Naive B cell (primary cell): ENCODE data around the gene LRRC61. TPM values are rescaled to one million over a fixed set of nuclear protein-coding genes. Genes with fewer than 3 reads are reported as not detected.
"Not testable (repeated sequence)": the region's sequence is repeated elsewhere in the genome, so short reads cannot be mapped to it uniquely, and the experiment has no call there.

Experiments
- ATAC-seq, 2 donors: fragments of 150-1000 bp; cut with Tn5 transposase; 2 replicates each; pipeline ENCODE4 v1.10.0; 2021; ENCODE audit warnings: low read depth in 2 of 2, mild to moderate bottlenecking in 2 of 2, moderate library complexity in 2 of 2
- DNase-seq: peaks from one replicate; pipeline ENCODE4 v3.0.0; 2022
- H3K27ac Mint-ChIP-seq, 6 donors: one replicate each; pipeline ENCODE4 v1.8.0; 2020 to 2022; ENCODE audit warnings: mild to moderate bottlenecking in 6 of 6, mixed read lengths in 6 of 6, moderate library complexity in 5 of 6, inconsistent platforms in 2 of 6
- H3K27me3 Mint-ChIP-seq, 3 donors: one replicate each; pipeline ENCODE4 v1.8.0; 2021 to 2022; ENCODE audit warnings: mixed read lengths in 3 of 3, mild to moderate bottlenecking in 1 of 3
- H3K36me3 Mint-ChIP-seq, 2 donors: one replicate each; pipeline ENCODE4 v1.8.0; 2020 to 2022; ENCODE audit warnings: mixed read lengths in 2 of 2, inconsistent platforms in 1 of 2, mild to moderate bottlenecking in 1 of 2
- H3K4me1 Mint-ChIP-seq, 3 donors: one replicate each; pipeline ENCODE4 v1.8.0; 2020 to 2022; ENCODE audit warnings: mixed read lengths in 3 of 3, inconsistent platforms in 1 of 3, mild to moderate bottlenecking in 1 of 3, moderate library complexity in 1 of 3
- H3K4me3 Mint-ChIP-seq, 8 donors: one replicate each; pipeline ENCODE4 v1.8.0; 2020 to 2022; ENCODE audit warnings: mild to moderate bottlenecking in 8 of 8, mixed read lengths in 8 of 8, moderate library complexity in 8 of 8, inconsistent platforms in 2 of 8
- H3K9me3 Mint-ChIP-seq, 7 donors: one replicate each; pipeline ENCODE4 v1.8.0; 2020 to 2022; ENCODE audit warnings: mixed read lengths in 7 of 7, mild to moderate bottlenecking in 5 of 7, inconsistent platforms in 2 of 7, moderate library complexity in 1 of 7
- polyA plus RNA-seq, 6 donors: library from polyadenylated mRNA; unstranded; fragments of 300-500 nt; fragmentation: Illumina TruSeq; gene quantifications; one replicate each; pipeline ENCODE4 v1.2.3, GENCODE V29; 2021; ENCODE audit warnings: low read depth in 6 of 6

Gene LRRC61
- polyA plus RNA-seq, 6 donors from 2014 or later, result 15.2 to 28.6 (median 25.4) TPM

GRCh38 chr7:150313367-150313809, 9.8 kb upstream of the LRRC61 start:
- DNase-seq (no peak), ATAC-seq (no peak)
- H3K27ac Mint-ChIP-seq, result no peak overlapping the region
- H3K27me3 Mint-ChIP-seq, result no peaks in the 10 kb centered on the region
- H3K4me3 Mint-ChIP-seq, result no peak overlapping the region
- H3K36me3 Mint-ChIP-seq, result no peaks in the 10 kb centered on the region
- peaks cover 0 to 4% (median 0%) of the 10 kb centered on the region in 3 donors for H3K4me1 Mint-ChIP-seq
- H3K9me3 Mint-ChIP-seq, result no peaks in the 10 kb centered on the region

DNA sequence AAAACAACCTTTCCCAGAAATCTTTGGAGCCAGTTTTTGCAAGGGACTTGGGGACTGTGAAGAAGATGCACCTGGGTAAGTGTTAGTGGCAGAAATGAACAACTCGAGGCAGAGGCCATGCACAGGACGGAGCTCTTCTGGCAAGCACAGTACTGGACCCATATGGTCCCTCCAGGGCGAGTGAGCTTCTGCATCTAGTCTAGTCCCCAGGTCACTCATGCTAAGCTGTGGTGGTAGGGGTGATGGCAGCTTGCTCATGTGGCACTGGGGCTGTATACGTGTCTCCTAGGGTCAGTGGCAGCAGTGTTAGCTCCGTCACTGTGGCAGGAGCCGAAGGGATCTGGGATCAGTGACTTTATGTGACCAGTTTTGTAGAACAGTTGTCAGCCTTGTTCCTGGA, 9.3 kb upstream of the LRRC61 start:
- no peak overlapping the region for H3K27ac Mint-ChIP-seq
- H3K36me3 Mint-ChIP-seq, result no peaks in the 10 kb centered on the region
- H3K9me3 Mint-ChIP-seq, result no peaks in the 10 kb centered on the region
- DNase-seq (no peak), ATAC-seq (no peak)
- H3K4me1 Mint-ChIP-seq, result peaks cover 0 to 4% (median 0%) of the 10 kb centered on the region in 3 donors
- H3K27me3 Mint-ChIP-seq, result no peaks in the 10 kb centered on the region
- no peak overlapping the region for H3K4me3 Mint-ChIP-seq

- DNase-seq, result no peak
- H3K27ac Mint-ChIP-seq, result no peak overlapping the region
- H3K9me3 Mint-ChIP-seq, result no peaks in the 10 kb centered on the region
- H3K4me1 Mint-ChIP-seq, result peaks cover under 1 to 4% (median 4%) of the 10 kb centered on the region in 3 donors
- ATAC-seq, result no peak
- H3K36me3 Mint-ChIP-seq, result no peaks in the 10 kb centered on the region
- H3K27me3 Mint-ChIP-seq, result no peaks in the 10 kb centered on the region
- no peak overlapping the region for H3K4me3 Mint-ChIP-seq
Measured at GRCh38 chr7:150314639-150315239, 8.4 kb upstream of the LRRC61 start.

DNA sequence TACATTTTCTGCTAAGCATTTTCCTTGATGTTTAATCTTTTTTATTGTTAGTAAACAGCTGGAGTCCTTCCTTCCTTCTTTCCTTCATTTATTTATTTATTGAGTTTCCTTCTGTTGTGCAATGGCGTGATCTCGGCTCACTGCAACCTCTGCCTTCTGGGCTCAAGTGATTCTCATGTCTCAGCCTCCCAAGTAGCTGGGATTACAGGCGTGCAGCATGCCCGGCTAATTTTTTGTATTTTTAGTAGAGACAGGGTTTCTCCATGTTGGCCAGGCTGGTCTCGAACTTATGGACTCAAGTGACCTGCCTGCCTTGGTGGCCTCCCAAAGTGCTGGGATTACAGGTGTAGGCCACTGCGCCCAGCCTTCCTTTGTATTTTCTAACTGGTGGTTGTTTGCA, 6.2 kb upstream of the LRRC61 start:
- peak overlapping the region in 1 of 6 donors; percentile 57 for H3K27ac Mint-ChIP-seq

GRCh38 chr7:150317748-150318444, 5.3 kb upstream of the LRRC61 start:
- Mint-ChIP-seq H3K36me3 (no peaks in the 10 kb centered on the region), H3K4me1 (peaks cover 20 to 23% (median 22%) of the 10 kb centered on the region in 3 donors), H3K4me3 (no peak overlapping the region), H3K27ac (peak overlapping the region in 2 of 6 donors; percentile 2 to 63), H3K27me3 (no peaks in the 10 kb centered on the region), H3K9me3 (no peaks in the 10 kb centered on the region)
- ATAC-seq (no peak), DNase-seq (no peak)

More for the DNA sequence above, 6.2 kb upstream of the LRRC61 start:
- H3K4me1 Mint-ChIP-seq, result peaks cover 13 to 14% (median 13%) of the 10 kb centered on the region in 3 donors
- H3K36me3 Mint-ChIP-seq, H3K9me3 Mint-ChIP-seq, H3K27me3 Mint-ChIP-seq, DNase-seq, H3K4me3 Mint-ChIP-seq, ATAC-seq: not testable (repeated sequence)

DNA sequence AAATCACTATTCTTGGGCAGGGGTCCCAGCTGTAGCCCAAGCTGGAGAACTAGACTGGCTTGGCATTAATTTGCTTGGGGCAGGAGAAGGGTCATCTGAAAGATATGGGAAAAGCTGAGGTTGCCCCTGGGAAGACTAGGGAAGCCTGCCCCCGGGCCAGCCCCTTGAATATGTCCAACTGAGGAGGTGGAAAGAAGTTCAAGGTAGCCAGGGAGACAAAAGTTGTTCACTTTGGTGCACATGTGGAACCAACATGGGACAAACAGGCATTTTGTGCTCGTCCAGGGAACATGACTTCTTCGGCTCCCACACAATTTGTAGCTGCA, 1.4 kb upstream of the LRRC61 start:
- Mint-ChIP-seq H3K36me3 (no peaks in the 10 kb centered on the region), H3K9me3 (no peaks in the 10 kb centered on the region), H3K4me3 (peak overlapping the region; percentile 53 to 97 (median 93)), H3K4me1 (peaks cover 36 to 46% (median 45%) of the 10 kb centered on the region in 3 donors), H3K27ac (peak overlapping the region in 4 of 6 donors; percentile 26 to 91 (median 45)), H3K27me3 (no peaks in the 10 kb centered on the region)
- no peak for ATAC-seq
- no peak for DNase-seq

DNA sequence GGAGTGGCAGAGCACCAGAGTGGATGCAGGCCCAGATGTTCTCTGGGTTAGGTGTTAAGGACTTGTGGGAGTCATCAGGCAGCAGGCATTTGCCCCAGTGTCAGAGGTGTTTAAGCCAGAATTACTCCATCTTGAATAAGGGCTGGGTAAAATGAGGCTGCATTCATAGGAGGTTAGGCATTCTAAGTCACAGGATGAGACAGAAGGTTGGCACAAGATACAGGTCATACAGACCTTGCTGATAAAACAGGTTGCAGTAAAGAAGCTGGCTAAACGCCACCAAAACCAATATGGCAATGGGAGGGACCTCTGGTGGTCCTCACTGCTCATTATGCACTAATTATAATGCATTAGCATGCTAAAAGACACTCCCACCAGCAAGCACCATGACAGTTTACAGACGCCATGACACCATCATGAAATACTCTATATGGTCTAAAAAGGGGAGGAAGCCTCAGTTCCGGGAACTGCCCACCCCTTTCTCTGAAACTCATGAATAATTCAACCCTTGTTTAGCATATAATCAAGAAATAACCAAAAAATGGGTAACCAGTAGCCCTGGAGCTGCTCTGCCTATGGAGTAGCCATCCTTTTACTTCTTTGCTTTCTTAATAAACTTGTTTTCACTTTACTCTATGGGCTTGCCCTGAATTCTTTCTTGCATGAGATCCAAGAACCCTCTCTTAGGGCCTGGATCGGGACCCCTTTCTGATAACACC, 882 bp upstream of the LRRC61 start:
- Mint-ChIP-seq H3K27ac (peak overlapping the region; percentile 80 to 96 (median 91)), H3K4me1 (peaks cover 36 to 47% (median 46%) of the 10 kb centered on the region in 3 donors), H3K36me3 (no peaks in the 10 kb centered on the region), H3K27me3 (no peaks in the 10 kb centered on the region), H3K4me3 (peak overlapping the region; percentile 91 to 97 (median 94)), H3K9me3 (no peaks in the 10 kb centered on the region)
- no peak for ATAC-seq
- DNase-seq, result no peak

GRCh38 chr7:150323682-150324372, 672 bp downstream of the LRRC61 start:
- Mint-ChIP-seq H3K27ac (peak overlapping the region; percentile 58 to 98 (median 96)), H3K27me3 (no peaks in the 10 kb centered on the region), H3K9me3 (no peaks in the 10 kb centered on the region), H3K4me1 (peaks cover 36 to 47% (median 46%) of the 10 kb centered on the region in 3 donors), H3K36me3 (peaks cover 1 to 2% of the 10 kb centered on the region in 2 donors), H3K4me3 (peak overlapping the region; percentile 88 to 97 (median 95))
- DNase-seq, result no peak
- ATAC-seq, result peak in 1 of 2 donors; percentile 27

DNA sequence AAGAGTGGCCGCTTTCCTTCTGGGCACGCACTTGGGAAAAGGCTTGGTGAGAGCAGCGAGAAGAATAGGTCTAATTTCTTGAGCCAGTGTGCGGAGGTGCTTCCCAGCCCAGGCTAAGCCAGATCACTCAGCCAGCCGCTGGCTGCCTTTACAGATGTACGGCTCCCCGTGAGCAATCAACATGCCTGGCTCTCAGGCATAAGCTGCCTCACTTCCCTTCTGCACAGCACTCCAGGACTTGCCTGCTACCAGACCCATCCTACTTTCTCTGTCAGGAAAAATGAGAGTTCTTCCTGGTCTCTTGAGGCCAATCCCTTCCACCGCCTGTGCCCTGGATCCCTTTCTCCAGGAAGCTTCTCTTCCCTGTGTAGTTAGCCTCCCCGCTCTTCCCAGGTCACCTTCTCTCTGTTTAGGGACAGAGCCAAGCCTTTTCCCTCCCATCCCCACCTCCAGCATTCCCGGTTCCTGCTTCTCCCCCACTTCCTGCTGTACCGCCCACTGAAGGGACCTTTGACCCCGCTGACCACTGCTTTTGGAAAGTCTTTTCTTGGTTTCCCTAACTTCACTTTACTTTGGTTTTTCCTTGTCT, 1.3 kb downstream of the LRRC61 start:
- H3K4me1 Mint-ChIP-seq, result peaks cover 36 to 46% (median 43%) of the 10 kb centered on the region in 3 donors
- H3K9me3 Mint-ChIP-seq, result no peaks in the 10 kb centered on the region
- no peak for ATAC-seq
- no peaks in the 10 kb centered on the region for H3K27me3 Mint-ChIP-seq
- DNase-seq, result no peak
- peak overlapping the region; percentile 36 to 96 (median 90) for H3K27ac Mint-ChIP-seq
- peak overlapping the region; percentile 88 to 97 (median 95) for H3K4me3 Mint-ChIP-seq
- H3K36me3 Mint-ChIP-seq, result peaks cover 7 to 8% of the 10 kb centered on the region in 2 donors

DNA sequence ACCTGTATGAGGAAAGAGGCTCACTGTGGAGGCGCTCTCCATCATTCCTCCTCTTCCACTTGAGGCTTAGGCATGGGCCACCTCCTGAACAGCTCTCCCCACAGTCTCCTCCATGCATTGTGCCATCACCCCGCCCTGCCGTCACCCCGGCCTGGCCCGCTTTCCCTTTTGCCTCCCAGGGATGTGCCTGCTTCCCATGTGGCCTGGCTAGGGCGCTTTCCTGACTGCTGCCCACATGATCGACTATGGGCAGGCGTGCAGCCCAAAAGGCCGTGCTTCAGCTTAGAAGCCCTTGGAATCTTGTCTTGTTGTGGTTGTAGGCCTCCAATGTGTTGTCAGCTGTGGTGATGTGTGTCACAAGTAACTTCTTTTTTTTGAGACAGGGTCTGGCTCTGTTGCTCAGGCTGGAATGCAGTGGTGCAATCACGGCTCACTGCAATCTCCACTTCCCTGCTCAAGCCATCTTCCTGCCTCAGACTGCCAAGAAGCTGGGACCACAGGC, 2.0 kb downstream of the LRRC61 start:
- peaks cover 36 to 43% (median 42%) of the 10 kb centered on the region in 3 donors for H3K4me1 Mint-ChIP-seq
- H3K27ac Mint-ChIP-seq, result peak overlapping the region in 4 of 6 donors; percentile 47 to 91 (median 84)
- H3K36me3 Mint-ChIP-seq, result peaks cover 7 to 9% of the 10 kb centered on the region in 2 donors
- H3K27me3 Mint-ChIP-seq, result no peaks in the 10 kb centered on the region
- H3K9me3 Mint-ChIP-seq, result no peaks in the 10 kb centered on the region
- no peak for ATAC-seq
- DNase-seq, result no peak
- peak overlapping the region in 7 of 8 donors; percentile 12 to 97 (median 91) for H3K4me3 Mint-ChIP-seq

- no peak for ATAC-seq
- peaks cover 7 to 9% of the 10 kb centered on the region in 2 donors for H3K36me3 Mint-ChIP-seq
- no peaks in the 10 kb centered on the region for H3K27me3 Mint-ChIP-seq
- H3K4me3 Mint-ChIP-seq, result peak overlapping the region in 1 of 8 donors; percentile 88
- no peaks in the 10 kb centered on the region for H3K9me3 Mint-ChIP-seq
- peaks cover 36 to 43% (median 42%) of the 10 kb centered on the region in 3 donors for H3K4me1 Mint-ChIP-seq
- DNase-seq, result no peak
- peak overlapping the region in 1 of 6 donors; percentile 13 for H3K27ac Mint-ChIP-seq
Measured at GRCh38 chr7:150325901-150326300, 2.7 kb downstream of the LRRC61 start.

DNA sequence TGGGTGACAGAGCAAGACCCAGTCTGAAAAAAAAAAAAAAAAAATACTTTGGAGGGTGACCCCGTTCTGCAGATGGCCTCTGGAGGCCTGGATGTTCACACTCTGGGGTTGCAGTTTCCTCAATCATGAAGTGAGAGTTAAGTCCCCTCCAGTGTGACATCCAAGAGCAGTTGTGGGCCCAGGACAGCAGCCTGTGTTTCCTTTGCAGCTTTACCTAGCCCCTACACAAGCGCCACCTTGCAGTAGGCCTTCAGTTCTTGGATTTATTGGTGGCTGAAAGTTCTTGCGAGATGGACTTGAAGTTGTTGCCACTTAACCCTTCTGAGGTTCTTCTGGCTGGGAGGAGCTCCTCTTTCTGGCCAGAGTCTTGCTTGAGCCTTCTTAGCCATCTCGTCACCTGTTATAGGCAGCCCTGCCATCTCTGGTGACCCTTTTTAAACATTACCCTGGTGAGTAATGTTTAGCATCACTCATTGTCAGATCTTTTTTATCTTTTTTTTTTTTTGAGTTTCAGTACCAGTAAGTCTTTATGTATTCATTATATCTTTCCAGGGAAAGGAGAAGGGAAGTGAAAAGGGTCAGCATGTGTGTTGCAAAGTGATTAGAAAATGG, 3.6 kb downstream of the LRRC61 start:
- H3K36me3 Mint-ChIP-seq, result peaks cover 7 to 9% of the 10 kb centered on the region in 2 donors
- H3K27me3 Mint-ChIP-seq, result no peaks in the 10 kb centered on the region
- no peaks in the 10 kb centered on the region for H3K9me3 Mint-ChIP-seq
- peak overlapping the region in 1 of 6 donors; percentile 47 for H3K27ac Mint-ChIP-seq
- no peak overlapping the region for H3K4me3 Mint-ChIP-seq
- DNase-seq, result no peak
- no peak for ATAC-seq
- H3K4me1 Mint-ChIP-seq, result peaks cover 30 to 36% (median 34%) of the 10 kb centered on the region in 3 donors
